Measurements from ENCODE around the gene HBEGF.

DNA sequence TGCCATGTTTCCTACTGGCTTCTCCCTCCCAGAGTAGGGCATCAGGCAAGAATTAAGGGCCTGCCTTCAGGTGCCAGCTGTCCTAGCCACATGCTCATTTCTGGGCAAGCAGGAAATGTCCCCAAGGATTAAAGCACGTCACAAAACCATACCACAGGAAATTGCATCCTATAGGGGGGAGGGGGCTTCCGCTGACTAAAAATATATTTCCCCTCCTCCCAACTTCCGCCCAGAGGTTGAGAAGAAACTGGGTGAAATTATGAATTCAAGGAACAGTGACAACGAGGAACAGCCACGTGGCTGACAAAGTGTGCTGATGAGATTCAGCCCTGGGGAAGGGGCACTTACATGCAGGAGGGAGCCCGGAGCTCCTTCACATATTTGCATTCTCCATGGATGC, 4.1 kb downstream of the HBEGF start:
- TF ChIP-seq, protein P1, sequence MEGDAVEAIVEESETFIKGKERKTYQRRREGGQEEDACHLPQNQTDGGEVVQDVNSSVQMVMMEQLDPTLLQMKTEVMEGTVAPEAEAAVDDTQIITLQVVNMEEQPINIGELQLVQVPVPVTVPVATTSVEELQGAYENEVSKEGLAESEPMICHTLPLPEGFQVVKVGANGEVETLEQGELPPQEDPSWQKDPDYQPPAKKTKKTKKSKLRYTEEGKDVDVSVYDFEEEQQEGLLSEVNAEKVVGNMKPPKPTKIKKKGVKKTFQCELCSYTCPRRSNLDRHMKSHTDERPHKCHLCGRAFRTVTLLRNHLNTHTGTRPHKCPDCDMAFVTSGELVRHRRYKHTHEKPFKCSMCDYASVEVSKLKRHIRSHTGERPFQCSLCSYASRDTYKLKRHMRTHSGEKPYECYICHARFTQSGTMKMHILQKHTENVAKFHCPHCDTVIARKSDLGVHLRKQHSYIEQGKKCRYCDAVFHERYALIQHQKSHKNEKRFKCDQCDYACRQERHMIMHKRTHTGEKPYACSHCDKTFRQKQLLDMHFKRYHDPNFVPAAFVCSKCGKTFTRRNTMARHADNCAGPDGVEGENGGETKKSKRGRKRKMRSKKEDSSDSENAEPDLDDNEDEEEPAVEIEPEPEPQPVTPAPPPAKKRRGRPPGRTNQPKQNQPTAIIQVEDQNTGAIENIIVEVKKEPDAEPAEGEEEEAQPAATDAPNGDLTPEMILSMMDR (IDR thresholded peaks at IDR 0.05) = no peak
- TF ChIP-seq POLR2A (IDR thresholded peaks at IDR 0.05) = no peak

Data from thyroid gland (tissue), 4 donors.